ENCODE data around the gene NRXN2. TPM values are rescaled to one million over a fixed set of nuclear protein-coding genes. Genes with fewer than 3 reads are reported as not detected.

The NRXN2 gene
- total and polyA plus RNA-seq, 7 donors, result 0.44 to 5.2 (median 1.9) TPM

DNA sequence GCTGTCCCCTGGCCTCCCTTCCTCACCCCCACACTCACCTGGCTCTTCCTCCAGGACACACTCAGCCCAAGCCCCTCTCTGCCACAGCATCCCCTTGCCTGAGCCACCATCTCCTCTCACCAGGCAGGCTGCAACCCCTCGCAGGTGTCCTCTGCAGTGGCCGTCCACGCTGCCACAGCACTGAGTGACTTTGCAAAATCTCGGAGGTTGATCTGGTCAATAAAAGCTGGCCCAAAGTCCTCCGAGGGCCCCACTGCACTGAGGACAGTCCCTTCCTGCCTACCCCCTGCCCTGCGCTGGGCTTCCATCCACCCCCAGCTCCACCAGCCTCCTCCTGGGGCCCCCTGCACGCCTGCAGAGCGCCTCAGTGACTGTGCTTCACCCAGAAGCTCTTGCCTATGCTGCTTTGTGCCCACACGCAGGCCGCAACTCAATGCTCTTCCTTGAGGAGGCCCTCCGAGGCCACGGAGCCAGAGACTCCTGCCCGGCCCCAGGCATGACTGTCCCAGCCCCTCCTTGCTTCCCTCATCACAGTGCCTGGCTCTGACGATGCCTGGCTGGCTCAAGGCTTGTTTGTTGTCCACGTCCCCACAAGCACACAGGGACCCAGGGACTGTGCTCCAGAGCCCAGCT, 162.7 kb downstream of the NRXN2 start:
- ATAC-seq, result no peak
- Histone ChIP-seq H3K4me3 (no peak overlapping the region), H3K27ac (no peak overlapping the region), H3K9me3 (no peaks in the 10 kb centered on the region), H3K36me3 (ENCODE audit: insufficient read depth in 1 of 2, low read depth in 1 of 2) (no peaks in the 10 kb centered on the region), H3K27me3 (ENCODE audit: insufficient read depth in 3 of 3, low read length in 2 of 3) (peaks cover 0 to 3% (median 3%) of the 10 kb centered on the region in 3 donors), H3K4me1 (no peaks in the 10 kb centered on the region)
- TF ChIP-seq, protein P1, sequence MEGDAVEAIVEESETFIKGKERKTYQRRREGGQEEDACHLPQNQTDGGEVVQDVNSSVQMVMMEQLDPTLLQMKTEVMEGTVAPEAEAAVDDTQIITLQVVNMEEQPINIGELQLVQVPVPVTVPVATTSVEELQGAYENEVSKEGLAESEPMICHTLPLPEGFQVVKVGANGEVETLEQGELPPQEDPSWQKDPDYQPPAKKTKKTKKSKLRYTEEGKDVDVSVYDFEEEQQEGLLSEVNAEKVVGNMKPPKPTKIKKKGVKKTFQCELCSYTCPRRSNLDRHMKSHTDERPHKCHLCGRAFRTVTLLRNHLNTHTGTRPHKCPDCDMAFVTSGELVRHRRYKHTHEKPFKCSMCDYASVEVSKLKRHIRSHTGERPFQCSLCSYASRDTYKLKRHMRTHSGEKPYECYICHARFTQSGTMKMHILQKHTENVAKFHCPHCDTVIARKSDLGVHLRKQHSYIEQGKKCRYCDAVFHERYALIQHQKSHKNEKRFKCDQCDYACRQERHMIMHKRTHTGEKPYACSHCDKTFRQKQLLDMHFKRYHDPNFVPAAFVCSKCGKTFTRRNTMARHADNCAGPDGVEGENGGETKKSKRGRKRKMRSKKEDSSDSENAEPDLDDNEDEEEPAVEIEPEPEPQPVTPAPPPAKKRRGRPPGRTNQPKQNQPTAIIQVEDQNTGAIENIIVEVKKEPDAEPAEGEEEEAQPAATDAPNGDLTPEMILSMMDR (IDR thresholded peaks at IDR 0.05), result no peak
- intact Hi-C loops (cut with DNase I), result no loop called here
- 70 to 81% (median 73%) methylated on average over 15 of the region's 15 CpGs for WGBS, 3 donors
- DNase-seq, result peak; percentile 9 to 33

DNA sequence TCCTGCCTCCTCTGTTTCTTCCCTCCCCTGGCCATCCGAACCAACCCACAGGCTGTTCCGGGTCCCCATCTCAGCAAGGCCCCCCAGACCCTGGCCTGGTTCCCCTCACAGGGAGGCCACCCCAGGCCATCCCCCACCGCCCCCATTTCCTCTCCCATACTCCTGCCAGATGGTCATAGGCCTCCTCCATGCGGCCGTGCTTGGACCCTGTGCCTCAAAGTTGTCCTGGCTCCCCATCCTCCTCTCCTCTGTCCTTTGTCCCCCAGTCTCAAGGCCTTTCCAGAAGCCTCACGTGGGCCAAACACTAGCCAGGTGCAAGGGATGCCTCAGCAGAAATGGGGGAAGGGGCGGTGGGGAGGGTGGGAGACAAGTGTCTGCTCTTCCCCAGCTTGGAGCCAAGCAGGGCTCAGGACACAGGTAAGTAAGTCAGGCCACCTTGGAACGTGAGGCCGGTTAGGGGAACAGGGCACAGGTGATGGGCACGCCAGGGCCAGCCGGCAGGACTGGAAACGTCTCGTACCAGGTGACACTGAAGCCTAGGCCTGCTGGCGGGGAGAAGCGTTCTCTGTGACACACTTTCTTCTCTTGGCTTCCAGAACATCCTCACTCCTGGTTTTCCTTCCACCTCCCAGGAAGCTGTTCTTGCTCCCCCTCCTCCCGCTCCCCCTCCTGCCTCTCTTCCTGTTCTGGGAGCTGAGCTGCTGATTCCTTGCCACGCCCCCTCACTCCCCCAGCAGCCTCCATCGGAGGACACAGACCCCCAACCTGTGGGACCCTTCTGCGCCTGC, 163.5 kb downstream of the NRXN2 start:
- intact Hi-C loops (cut with DNase I), result no loop called here

GRCh38 chr11:64558869-64559268, 164.1 kb downstream of the NRXN2 start:
- Histone ChIP-seq H3K36me3 (ENCODE audit: insufficient read depth in 1 of 2, low read depth in 1 of 2) (no peaks in the 10 kb centered on the region), H3K27ac (no peak overlapping the region), H3K4me1 (peaks cover 3% of the 10 kb centered on the region), H3K27me3 (ENCODE audit: insufficient read depth in 3 of 3, low read length in 2 of 3) (peaks cover 0 to 3% (median 3%) of the 10 kb centered on the region in 3 donors), H3K4me3 (no peak overlapping the region), H3K9me3 (no peaks in the 10 kb centered on the region)
- intact Hi-C loops (cut with DNase I), result no loop called here
- ATAC-seq (no peak), DNase-seq (peak in 1 of 2 donors; percentile 38)
- TF ChIP-seq, protein P1 (IDR thresholded peaks at IDR 0.05), result no peak
- WGBS, 3 donors, result 85 to 90% (median 88%) methylated on average over 9 of the region's 9 CpGs

More for the DNA sequence above, 163.5 kb downstream of the NRXN2 start:
- TF ChIP-seq, protein P1 (IDR thresholded peaks at IDR 0.05), result no peak
- no peaks in the 10 kb centered on the region for H3K36me3 ChIP-seq (ENCODE audit: insufficient read depth in 1 of 2, low read depth in 1 of 2)
- no peaks in the 10 kb centered on the region for H3K9me3 ChIP-seq
- no peak overlapping the region for H3K4me3 ChIP-seq
- no peak for ATAC-seq
- WGBS, 3 donors, result 80 to 83% (median 82%) methylated on average over 19 of the region's 19 CpGs
- no peaks in the 10 kb centered on the region for H3K4me1 ChIP-seq
- H3K27ac ChIP-seq, result no peak overlapping the region
- peak in 1 of 2 donors; percentile 31 for DNase-seq
- H3K27me3 ChIP-seq (ENCODE audit: insufficient read depth in 3 of 3, low read length in 2 of 3), result peaks cover 0 to 3% (median 3%) of the 10 kb centered on the region in 3 donors

- H3K4me1 ChIP-seq, result peaks cover 7% of the 10 kb centered on the region
- TF ChIP-seq, protein P1 (IDR thresholded peaks at IDR 0.05), result no peak
- H3K27me3 ChIP-seq (ENCODE audit: insufficient read depth in 3 of 3, low read length in 2 of 3), result peaks cover 0 to 3% (median 3%) of the 10 kb centered on the region in 3 donors
- H3K4me3 ChIP-seq, result no peak overlapping the region
- H3K27ac ChIP-seq, result no peak overlapping the region
- H3K36me3 ChIP-seq (ENCODE audit: insufficient read depth in 1 of 2, low read depth in 1 of 2), result no peaks in the 10 kb centered on the region
- no peaks in the 10 kb centered on the region for H3K9me3 ChIP-seq
- intact Hi-C loops (cut with DNase I), result no loop called here
- 65 to 71% (median 68%) methylated on average over 14 of the region's 14 CpGs for WGBS, 3 donors
- DNase-seq (peak in 1 of 2 donors; percentile 33), ATAC-seq (no peak)
Measured at GRCh38 chr11:64558065-64558745, 164.8 kb downstream of the NRXN2 start.
